ENCODE measurements around the gene MINDY4B.

GRCh38 chr3:150926328-150926727 is 21.1 kb upstream of the MINDY4B start:
- TF ChIP-seq CTCF (IDR thresholded peaks at IDR 0.05) (no peak), POLR2A (IDR thresholded peaks at IDR 0.05) (no peak)
